RWPE2 (cell line): ENCODE measurements around the gene IGF2BP1.

Experiments
- ATAC-seq: fragments of 200-7000 bp; cut with Tn5 transposase; 3 replicates; pipeline ENCODE4 v1.9.1; 2021; ENCODE audit warnings: low read depth
- DNase-seq: peaks from one replicate; pipeline ENCODE4 v3.0.0-alpha.2; 2020; ENCODE audit warnings: low spot score
- H3K27ac ChIP-seq: fragments of 450-650 bp; 2 replicates; pipeline ENCODE4 v1.5.1; 2017; ENCODE audit warnings: mild to moderate bottlenecking; ENCODE audit not compliant: poor library complexity, severe bottlenecking
- H3K27me3 ChIP-seq: fragments of 250-450 bp; sonication (Bioruptor Pico); 2 replicates; pipeline ENCODE4 v1.5.1; 2021; ENCODE audit warnings: mild to moderate bottlenecking, moderate library complexity; ENCODE audit not compliant: insufficient read depth, poor library complexity, severe bottlenecking
- H3K36me3 ChIP-seq: fragments of 250-450 bp; sonication (Bioruptor Pico); 2 replicates; pipeline ENCODE4 v1.5.1; 2020; ENCODE audit warnings: low read depth, mild to moderate bottlenecking, moderate library complexity
- H3K4me1 ChIP-seq: fragments of 250-450 bp; sonication (Bioruptor Pico); 2 replicates; pipeline ENCODE4 v1.5.1; 2021; ENCODE audit warnings: mild to moderate bottlenecking, moderate library complexity; ENCODE audit not compliant: insufficient read depth, poor library complexity, severe bottlenecking
- H3K4me3 ChIP-seq: fragments of 250-450 bp; sonication (Bioruptor Pico); 2 replicates; pipeline ENCODE4 v1.5.1; 2021; ENCODE audit warnings: mild to moderate bottlenecking, moderate library complexity; ENCODE audit not compliant: severe bottlenecking
- H3K9me3 ChIP-seq: fragments of 250-450 bp; sonication (Bioruptor Pico); 2 replicates; pipeline ENCODE4 v1.5.1; 2021; ENCODE audit warnings: mild to moderate bottlenecking, moderate library complexity; ENCODE audit not compliant: severe bottlenecking
- CTCF ChIP-seq: fragments of 450-650 bp; IDR thresholded peaks from one replicate; pipeline ENCODE4 v1.5.1; 2017; ENCODE audit warnings: mild to moderate bottlenecking, moderate library complexity; ENCODE audit not compliant: poor library complexity, severe bottlenecking

The IGF2BP1 gene

DNA sequence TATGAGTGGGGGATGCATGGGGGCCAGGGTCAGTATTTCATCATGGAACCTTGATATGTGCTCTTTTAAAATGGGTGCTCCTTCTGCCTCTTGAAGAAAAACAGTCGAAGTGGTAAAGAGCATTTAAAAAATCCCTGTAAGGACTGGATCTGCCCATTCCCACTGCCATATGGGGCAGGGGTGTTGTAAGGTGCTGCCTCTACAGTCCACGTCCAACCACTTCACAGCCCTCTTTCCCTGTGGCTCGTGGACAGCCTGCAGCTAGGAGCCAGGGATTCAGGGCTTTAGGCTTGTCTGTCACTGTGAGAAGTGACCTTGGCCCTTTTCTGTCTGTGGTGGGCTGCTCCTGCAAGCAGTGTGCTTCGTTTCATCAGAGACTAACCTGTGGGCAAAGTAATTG lies 44.3 kb downstream of the IGF2BP1 start:
- no peaks in the 10 kb centered on the region for H3K9me3 ChIP-seq
- TF ChIP-seq CTCF = no peak
- no peak for ATAC-seq
- no peaks in the 10 kb centered on the region for H3K36me3 ChIP-seq
- H3K4me3 ChIP-seq = no peak overlapping the region
- no peak overlapping the region for H3K27ac ChIP-seq
- H3K4me1 ChIP-seq = no peaks in the 10 kb centered on the region
- DNase-seq = no peak
- no peaks in the 10 kb centered on the region for H3K27me3 ChIP-seq

GRCh38 chr17:49045376-49045775 lies 48.2 kb downstream of the IGF2BP1 start:
- H3K36me3 ChIP-seq = no peaks in the 10 kb centered on the region
- ATAC-seq = peak; percentile 25; the same call in 2 of the 3 replicates
- no peak overlapping the region for H3K27ac ChIP-seq
- H3K9me3 ChIP-seq = no peaks in the 10 kb centered on the region
- no peak overlapping the region for H3K4me3 ChIP-seq
- DNase-seq = no peak
- TF ChIP-seq CTCF = no peak
- H3K4me1 ChIP-seq = no peaks in the 10 kb centered on the region
- no peaks in the 10 kb centered on the region for H3K27me3 ChIP-seq

- no peak for DNase-seq
- no peaks in the 10 kb centered on the region for H3K36me3 ChIP-seq
- H3K4me3 ChIP-seq = no peak overlapping the region
- H3K27ac ChIP-seq = no peak overlapping the region
- no peaks in the 10 kb centered on the region for H3K4me1 ChIP-seq
- TF ChIP-seq CTCF = no peak
- no peaks in the 10 kb centered on the region for H3K27me3 ChIP-seq
- ATAC-seq = no peak
- H3K9me3 ChIP-seq = no peaks in the 10 kb centered on the region
These were observed 49.7 kb downstream of the IGF2BP1 start for GRCh38 chr17:49046912-49047311.

DNA sequence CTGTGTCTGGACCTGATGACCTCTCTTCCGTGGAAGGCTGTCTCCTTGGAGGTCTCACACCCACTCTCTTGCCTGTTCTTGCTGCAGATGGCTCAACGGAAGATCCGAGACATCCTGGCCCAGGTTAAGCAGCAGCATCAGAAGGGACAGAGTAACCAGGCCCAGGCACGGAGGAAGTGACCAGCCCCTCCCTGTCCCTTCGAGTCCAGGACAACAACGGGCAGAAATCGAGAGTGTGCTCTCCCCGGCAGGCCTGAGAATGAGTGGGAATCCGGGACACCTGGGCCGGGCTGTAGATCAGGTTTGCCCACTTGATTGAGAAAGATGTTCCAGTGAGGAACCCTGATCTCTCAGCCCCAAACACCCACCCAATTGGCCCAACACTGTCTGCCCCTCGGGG lies 52.1 kb downstream of the IGF2BP1 start:
- TF ChIP-seq CTCF = no peak
- Histone ChIP-seq H3K4me3 (no peak overlapping the region), H3K9me3 (no peaks in the 10 kb centered on the region), H3K27ac (no peak overlapping the region), H3K36me3 (no peaks in the 10 kb centered on the region), H3K4me1 (no peaks in the 10 kb centered on the region), H3K27me3 (no peaks in the 10 kb centered on the region)
- DNase-seq (no peak), ATAC-seq (no peak)

DNA sequence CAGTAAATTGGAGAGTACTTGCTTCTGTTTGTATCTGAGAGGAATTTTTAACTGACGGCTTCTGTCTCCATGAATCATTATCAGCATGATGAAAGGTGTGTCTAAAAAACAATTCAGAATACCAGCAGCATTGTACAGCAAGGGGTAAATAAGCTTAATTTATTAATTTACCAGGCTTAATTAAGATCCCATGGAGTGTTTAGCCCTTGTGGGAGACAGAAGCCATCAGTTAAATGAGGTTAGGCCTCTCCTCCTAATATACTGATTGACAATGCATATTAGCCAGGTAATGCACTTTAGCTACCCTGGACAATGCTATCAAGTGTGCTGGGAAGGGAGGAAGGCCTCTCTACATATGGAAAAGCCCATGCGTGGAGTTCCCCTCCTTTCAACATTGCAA lies 53.4 kb downstream of the IGF2BP1 start:
- Histone ChIP-seq H3K36me3 (no peaks in the 10 kb centered on the region), H3K4me1 (no peaks in the 10 kb centered on the region), H3K9me3 (no peaks in the 10 kb centered on the region), H3K27me3 (no peaks in the 10 kb centered on the region), H3K4me3 (no peak overlapping the region), H3K27ac (no peak overlapping the region)
- DNase-seq (no peak), ATAC-seq (no peak)
- TF ChIP-seq CTCF = no peak
